HepG2 (cell line): ENCODE results near the gene BBS9. TPM values are rescaled to one million over a fixed set of nuclear protein-coding genes. Genes with fewer than 3 reads are reported as not detected.

Experiments
- ATAC-seq: fragments of 200-7000 bp; cut with Tn5 transposase; 3 replicates; pipeline ENCODE4 v1.9.1; 2020; ENCODE audit warnings: mild to moderate bottlenecking, moderate library complexity
- BruUV-seq: library from RNA; stranded (reverse); fragments of 400-500 nt; replicated peaks from 2 replicates; lab custom pipeline; 2021; lab: Mats Ljungman, UMichigan
- CTCF ChIA-PET: fragments of 300-600 bp; formaldehyde crosslinking; extraction: SDS; loops from one replicate; lab custom pipeline; 2021; ENCODE audit warnings: low total read pairs, inconsistent platforms, low intra/inter-chr PET ratio; lab: Yijun Ruan, JAX
- POLR2A ChIA-PET: fragments of 350-600 bp; sonication (Branson Sonifier 250); formaldehyde crosslinking; loops from one replicate; lab custom pipeline; 2020; ENCODE audit warnings: antibody characterized with exemption, inconsistent platforms; lab: Yijun Ruan, JAX
- DNase-seq: peaks from one replicate; pipeline ENCODE4 v3.0.0-alpha.2; 2015; ENCODE audit warnings: low spot score
- FAIRE-seq: peaks from 3 replicates; lab custom pipeline; 2011; peaks lifted over from hg19 to GRCh38; lab: Jason Lieb, UNC
- H2AFZ ChIP-seq: one replicate; pipeline ENCODE4 v1.6.1; 2011; ENCODE audit warnings: low read length, inconsistent platforms
- H3K27ac ChIP-seq: fragments of 300-600 bp; 3 replicates; pipeline ENCODE4 v1.8.0; 2011; ENCODE audit warnings: mixed run types, mild to moderate bottlenecking, mixed read lengths, low read length, inconsistent platforms; ENCODE audit not compliant: insufficient read depth; ENCODE audit errors: extremely low read length
- H3K27me3 ChIP-seq, 2 experiments: fragments of 200-600 bp in 1 of 2; 2 replicates in 1 of 2; 3 replicates in 1 of 2; pipeline versions ENCODE4 v1.6.0 to v1.8.0; 2011; ENCODE audit warnings: low read length in 2 of 2, mild to moderate bottlenecking in 2 of 2, moderate library complexity in 2 of 2, inconsistent platforms in 1 of 2; ENCODE audit not compliant: insufficient read depth in 2 of 2, control insufficient read depth in 1 of 2
- H3K36me3 ChIP-seq, 2 experiments: fragments of 200-600 bp in 1 of 2; replicated peaks in 1 of 2; 2 replicates in 1 of 2; 3 replicates in 1 of 2; pipeline versions ENCODE4 v1.5.1 to v1.8.0; 2011; ENCODE audit warnings: low read length in 2 of 2, inconsistent platforms in 1 of 2; ENCODE audit not compliant: insufficient read depth in 2 of 2, control insufficient read depth in 1 of 2
- H3K4me1 ChIP-seq: 2 replicates; pipeline ENCODE4 v1.5.1; 2012; ENCODE audit warnings: low read length, inconsistent platforms; ENCODE audit not compliant: insufficient read depth
- H3K4me2 ChIP-seq: 2 replicates; pipeline ENCODE4 v1.6.0; 2011; ENCODE audit warnings: low read depth, low read length, inconsistent platforms
- H3K4me3 ChIP-seq, 3 experiments: fragments of 200-600 bp in 1 of 3; sonication (generic), shearing (Covaris generic) in 1 of 3; replicated peaks in 1 of 3; 2 replicates each; pipeline ENCODE4 v1.5.1; 2011 to 2016; ENCODE audit warnings: low read length in 3 of 3, inconsistent platforms in 2 of 3, low read depth in 2 of 3, mild to moderate bottlenecking in 2 of 3, control low read depth in 1 of 3, mixed read lengths in 1 of 3; ENCODE audit not compliant: insufficient read depth in 1 of 3
- H3K79me2 ChIP-seq: one replicate; pipeline ENCODE4 v1.6.1; 2011; ENCODE audit warnings: low read length, inconsistent platforms; ENCODE audit not compliant: insufficient read depth
- H3K9ac ChIP-seq: 2 replicates; pipeline ENCODE4 v1.6.0; 2011; ENCODE audit warnings: mild to moderate bottlenecking, low read depth, low read length, inconsistent platforms; ENCODE audit not compliant: insufficient read depth
- H3K9me3 ChIP-seq: 2 replicates; pipeline ENCODE4 v1.5.1; 2012; ENCODE audit warnings: mild to moderate bottlenecking, low read length
- H4K20me1 ChIP-seq: 2 replicates; pipeline ENCODE4 v1.6.0; 2011; ENCODE audit warnings: inconsistent platforms, mild to moderate bottlenecking, low read length, moderate library complexity; ENCODE audit not compliant: insufficient read depth
- MZF1 ChIP-seq: sonication (generic); formaldehyde crosslinking; IDR thresholded peaks from 2 replicates; pipeline ENCODE4 v1.8.1; 2023; ENCODE audit warnings: mild to moderate bottlenecking, missing genetic modification reagents, borderline replicate concordance
- NFE2L2 ChIP-seq: fragments of 150-350 bp; IDR thresholded peaks from 2 replicates; pipeline ENCODE4 v1.6.1; 2014; ENCODE audit warnings: low read length
- RORA ChIP-seq: sonication (generic); formaldehyde crosslinking; IDR thresholded peaks from 2 replicates; pipeline ENCODE4 v1.5.0; 2020; ENCODE audit warnings: mild to moderate bottlenecking, missing genetic modification reagents, moderate library complexity
- SIX4 ChIP-seq: sonication (generic); formaldehyde crosslinking; IDR thresholded peaks from 2 replicates; pipeline ENCODE4 v1.4.0; 2020; ENCODE audit warnings: missing genetic modification reagents
- TEAD3 ChIP-seq: optimal IDR thresholded peaks from 2 replicates; pipeline ENCODE3; 2016; ENCODE audit warnings: borderline replicate concordance
- ZNF136 ChIP-seq: sonication (generic); formaldehyde crosslinking; IDR thresholded peaks from 2 replicates; pipeline ENCODE4 v1.8.1; 2022; ENCODE audit warnings: low read depth, mild to moderate bottlenecking, moderate library complexity, missing genetic modification reagents
- ZNF256 ChIP-seq: sonication (generic); formaldehyde crosslinking; conservative IDR thresholded peaks from 2 replicates; pipeline ENCODE4 v1.4.0; 2020; ENCODE audit warnings: missing genetic modification reagents
- ZNF282 ChIP-seq: fragments of 450-650 bp; IDR thresholded peaks from 2 replicates; pipeline ENCODE4 v1.6.1; 2018; ENCODE audit not compliant: partially characterized antibody
- ZNF451 ChIP-seq: sonication (generic); formaldehyde crosslinking; IDR thresholded peaks from 2 replicates; pipeline ENCODE4 v1.5.0; 2020; ENCODE audit warnings: mild to moderate bottlenecking, missing genetic modification reagents
- ZNF777 ChIP-seq: sonication (generic); formaldehyde crosslinking; IDR thresholded peaks from 2 replicates; pipeline ENCODE4 v1.4.0; 2020; ENCODE audit warnings: missing genetic modification reagents
- WGBS: methylation state at CpG from one replicate; pipeline ENCODE4 v1.1.6; 2017; ENCODE audit warnings: low lambda C conversion rate; 5-methylcytosine and 5-hydroxymethylcytosine counted together
- in situ Hi-C: cut with HindIII; loops from 2 replicates; pipeline ENCODE4 v1.10.0; 2017; ENCODE audit warnings: low pct_unique_long_range_greater_than_20kb; ENCODE audit not compliant: extremely low pct_ligation_motif_present
- intact Hi-C: fragments of 100-400 bp; cut with micrococcal nuclease; formaldehyde crosslinking; loops from one replicate; pipeline ENCODE4 v1.10.0; 2022; ENCODE audit not compliant: unreplicated experiment
- polyA plus RNA-seq, 8 experiments: library from polyadenylated mRNA; depleted of rRNA in 3 of 8; stranded (reverse) in 7 of 8; unstranded in 1 of 8; fragments of >200 nt; fragmentation: Illumina TruSeq in 4 of 8; extraction: Trizol in 4 of 8; gene quantifications; 2 replicates each; pipeline versions ENCODE4 v1.2.1 to v1.2.3, GENCODE V29; 2011 to 2016; ENCODE audit warnings: low read depth in 4 of 8, missing spikeins in 1 of 8, mixed read lengths in 1 of 8; ENCODE audit not compliant: insufficient read depth in 1 of 8
- total RNA-seq, 5 experiments: library from RNA; depleted of rRNA; stranded (reverse); fragments of >200 nt; fragmentation: Illumina TruSeq; extraction: Trizol; gene quantifications; 2 replicates each; pipeline ENCODE4 v1.2.3, GENCODE V29; 2016; ENCODE audit warnings: low read depth in 1 of 5
- TF ChIP-seq, protein P1 (sequence below): sonication (generic); formaldehyde crosslinking; IDR thresholded peaks from 2 replicates; pipeline ENCODE4 v1.5.0; 2020; ENCODE audit warnings: mild to moderate bottlenecking, missing genetic modification reagents, borderline replicate concordance

The BBS9 gene
- total and polyA plus RNA-seq, 2 of the 13 experiments (the other 11 are each of a cell fraction or from before 2014, with no cell fraction given), result 5.1 to 7.8 TPM

DNA sequence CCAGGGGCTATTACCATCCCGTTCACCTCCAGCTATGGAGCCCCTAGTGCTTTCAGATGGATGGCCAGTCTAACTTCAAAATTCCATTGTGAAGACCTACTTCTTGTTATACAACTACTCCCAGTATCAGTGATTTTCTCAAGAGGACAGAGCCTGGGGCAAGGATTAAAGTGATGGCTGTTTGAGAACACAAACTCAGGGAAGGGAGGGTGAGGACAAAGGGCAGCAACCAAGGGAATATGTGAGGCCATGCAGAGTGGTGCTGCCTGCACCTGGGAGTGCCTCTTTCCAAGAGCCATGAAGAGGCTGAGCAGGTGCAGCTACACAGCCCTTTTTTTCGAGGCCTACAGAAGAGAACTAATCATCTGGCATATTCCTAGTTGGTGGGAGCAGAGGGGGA lies 472.5 kb downstream of the BBS9 start:
- TF ChIP-seq ZNF777 (CRISPR knock-in tag), result no peak
- TF ChIP-seq TEAD3 (CRISPR knock-in tag), result no peak
- no peak for TF ChIP-seq SIX4 (CRISPR knock-in tag)
- H3K4me2 ChIP-seq, result no peak overlapping the region
- DNase-seq (no peak), FAIRE-seq (no peak), ATAC-seq (no peak)
- H3K79me2 ChIP-seq, result no peaks in the 10 kb centered on the region
- intact Hi-C loops (no loop called here), in situ Hi-C loops (no loop called here)
- no peaks in the 10 kb centered on the region for H3K9me3 ChIP-seq
- H3K36me3 ChIP-seq, result no peaks in the 10 kb centered on the region
- H3K4me3 ChIP-seq, result no peak overlapping the region
- no TSS peak for BruUV-seq
- POLR2A ChIA-PET, result no interaction called here
- H3K27me3 ChIP-seq, result no peaks in the 10 kb centered on the region
- no peak overlapping the region for H2AFZ ChIP-seq
- H3K27ac ChIP-seq, result no peak overlapping the region
- no peaks in the 10 kb centered on the region for H3K4me1 ChIP-seq
- no peaks in the 10 kb centered on the region for H4K20me1 ChIP-seq
- CTCF ChIA-PET, result no interaction called here
- no peak overlapping the region for H3K9ac ChIP-seq
- WGBS, result 31% methylated on average over 2 of the region's 2 CpGs

- FAIRE-seq (no peak), ATAC-seq (no peak), DNase-seq (no peak)
- intact Hi-C loops (no loop called here), in situ Hi-C loops (no loop called here)
- Histone ChIP-seq H3K27me3 (no peaks in the 10 kb centered on the region), H3K79me2 (no peaks in the 10 kb centered on the region), H3K4me2 (no peak overlapping the region), H3K4me3 (no peak overlapping the region), H3K27ac (no peak overlapping the region), H4K20me1 (no peaks in the 10 kb centered on the region), H3K9ac (no peak overlapping the region), H2AFZ (no peak overlapping the region), H3K9me3 (no peaks in the 10 kb centered on the region), H3K4me1 (no peaks in the 10 kb centered on the region), H3K36me3 (no peaks in the 10 kb centered on the region)
- POLR2A ChIA-PET, result no interaction called here
- 31% methylated on average over 2 of the region's 2 CpGs for WGBS
- CTCF ChIA-PET, result no interaction called here
- BruUV-seq, result no TSS peak
- TF ChIP-seq ZNF256 (CRISPR knock-in tag), result no peak
- TF ChIP-seq ZNF136 (CRISPR knock-in tag), result no peak
- TF ChIP-seq ZNF451 (CRISPR knock-in tag), result no peak
- no peak for TF ChIP-seq RORA
- no peak for TF ChIP-seq NFE2L2
- TF ChIP-seq, protein P1, sequence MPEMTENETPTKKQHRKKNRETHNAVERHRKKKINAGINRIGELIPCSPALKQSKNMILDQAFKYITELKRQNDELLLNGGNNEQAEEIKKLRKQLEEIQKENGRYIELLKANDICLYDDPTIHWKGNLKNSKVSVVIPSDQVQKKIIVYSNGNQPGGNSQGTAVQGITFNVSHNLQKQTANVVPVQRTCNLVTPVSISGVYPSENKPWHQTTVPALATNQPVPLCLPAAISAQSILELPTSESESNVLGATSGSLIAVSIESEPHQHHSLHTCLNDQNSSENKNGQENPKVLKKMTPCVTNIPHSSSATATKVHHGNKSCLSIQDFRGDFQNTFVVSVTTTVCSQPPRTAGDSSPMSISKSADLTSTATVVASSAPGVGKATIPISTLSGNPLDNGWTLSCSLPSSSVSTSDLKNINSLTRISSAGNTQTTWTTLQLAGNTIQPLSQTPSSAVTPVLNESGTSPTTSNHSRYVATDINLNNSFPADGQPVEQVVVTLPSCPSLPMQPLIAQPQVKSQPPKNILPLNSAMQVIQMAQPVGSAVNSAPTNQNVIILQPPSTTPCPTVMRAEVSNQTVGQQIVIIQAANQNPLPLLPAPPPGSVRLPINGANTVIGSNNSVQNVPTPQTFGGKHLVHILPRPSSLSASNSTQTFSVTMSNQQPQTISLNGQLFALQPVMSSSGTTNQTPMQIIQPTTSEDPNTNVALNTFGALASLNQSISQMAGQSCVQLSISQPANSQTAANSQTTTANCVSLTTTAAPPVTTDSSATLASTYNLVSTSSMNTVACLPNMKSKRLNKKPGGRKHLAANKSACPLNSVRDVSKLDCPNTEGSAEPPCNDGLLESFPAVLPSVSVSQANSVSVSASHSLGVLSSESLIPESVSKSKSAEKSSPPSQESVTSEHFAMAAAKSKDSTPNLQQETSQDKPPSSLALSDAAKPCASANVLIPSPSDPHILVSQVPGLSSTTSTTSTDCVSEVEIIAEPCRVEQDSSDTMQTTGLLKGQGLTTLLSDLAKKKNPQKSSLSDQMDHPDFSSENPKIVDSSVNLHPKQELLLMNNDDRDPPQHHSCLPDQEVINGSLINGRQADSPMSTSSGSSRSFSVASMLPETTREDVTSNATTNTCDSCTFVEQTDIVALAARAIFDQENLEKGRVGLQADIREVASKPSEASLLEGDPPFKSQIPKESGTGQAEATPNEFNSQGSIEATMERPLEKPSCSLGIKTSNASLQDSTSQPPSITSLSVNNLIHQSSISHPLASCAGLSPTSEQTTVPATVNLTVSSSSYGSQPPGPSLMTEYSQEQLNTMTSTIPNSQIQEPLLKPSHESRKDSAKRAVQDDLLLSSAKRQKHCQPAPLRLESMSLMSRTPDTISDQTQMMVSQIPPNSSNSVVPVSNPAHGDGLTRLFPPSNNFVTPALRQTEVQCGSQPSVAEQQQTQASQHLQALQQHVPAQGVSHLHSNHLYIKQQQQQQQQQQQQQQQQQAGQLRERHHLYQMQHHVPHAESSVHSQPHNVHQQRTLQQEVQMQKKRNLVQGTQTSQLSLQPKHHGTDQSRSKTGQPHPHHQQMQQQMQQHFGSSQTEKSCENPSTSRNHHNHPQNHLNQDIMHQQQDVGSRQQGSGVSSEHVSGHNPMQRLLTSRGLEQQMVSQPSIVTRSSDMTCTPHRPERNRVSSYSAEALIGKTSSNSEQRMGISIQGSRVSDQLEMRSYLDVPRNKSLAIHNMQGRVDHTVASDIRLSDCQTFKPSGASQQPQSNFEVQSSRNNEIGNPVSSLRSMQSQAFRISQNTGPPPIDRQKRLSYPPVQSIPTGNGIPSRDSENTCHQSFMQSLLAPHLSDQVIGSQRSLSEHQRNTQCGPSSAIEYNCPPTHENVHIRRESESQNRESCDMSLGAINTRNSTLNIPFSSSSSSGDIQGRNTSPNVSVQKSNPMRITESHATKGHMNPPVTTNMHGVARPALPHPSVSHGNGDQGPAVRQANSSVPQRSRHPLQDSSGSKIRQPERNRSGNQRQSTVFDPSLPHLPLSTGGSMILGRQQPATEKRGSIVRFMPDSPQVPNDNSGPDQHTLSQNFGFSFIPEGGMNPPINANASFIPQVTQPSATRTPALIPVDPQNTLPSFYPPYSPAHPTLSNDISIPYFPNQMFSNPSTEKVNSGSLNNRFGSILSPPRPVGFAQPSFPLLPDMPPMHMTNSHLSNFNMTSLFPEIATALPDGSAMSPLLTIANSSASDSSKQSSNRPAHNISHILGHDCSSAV, result no peak
- TF ChIP-seq ZNF282, result no peak
- no peak for TF ChIP-seq MZF1 (CRISPR knock-in tag)
Observed at GRCh38 chr7:33604056-33604455, 474.7 kb downstream of the BBS9 start.
